K562 (cell line): ENCODE data around the gene MCM9. TPM values are rescaled to one million over a fixed set of nuclear protein-coding genes. Genes with fewer than 3 reads are reported as not detected.

Experiments
- BMI1 ChIP-seq: fragments of 150-350 bp; IDR thresholded peaks from 2 replicates; pipeline ENCODE4 v1.6.1; 2014; ENCODE audit warnings: low read length
- CBX8 ChIP-seq: fragments of 200-600 bp; sonication (generic); IDR thresholded peaks from 2 replicates; pipeline ENCODE4 v1.6.1; 2012; ENCODE audit warnings: borderline replicate concordance, mixed run types, low read depth, mild to moderate bottlenecking, moderate library complexity, mixed read lengths, low read length, control low read depth, inconsistent platforms; ENCODE audit not compliant: poor library complexity, severe bottlenecking; ENCODE audit errors: extremely low read depth
- CHAMP1 ChIP-seq: fragments of 450-650 bp; IDR thresholded peaks from 2 replicates; pipeline ENCODE4 v1.6.1; 2016; ENCODE audit warnings: mild to moderate bottlenecking
- GATA2 ChIP-seq: sonication (generic); formaldehyde crosslinking; IDR thresholded peaks from 2 replicates; pipeline ENCODE4 v1.4.0; 2020; ENCODE audit warnings: mild to moderate bottlenecking, missing genetic modification reagents
- HIVEP1 ChIP-seq: fragments of 250-450 bp; sonication (Bioruptor Pico); IDR thresholded peaks from 2 replicates; pipeline ENCODE4 v1.4.0; 2020; ENCODE audit warnings: mild to moderate bottlenecking
- MTA1 ChIP-seq: fragments of 450-650 bp; IDR thresholded peaks from 2 replicates; pipeline ENCODE4 v1.6.1; 2017; ENCODE audit warnings: borderline replicate concordance
- MXD1 ChIP-seq: fragments of 250-450 bp; sonication (Bioruptor Pico); IDR thresholded peaks from 2 replicates; pipeline ENCODE4 v1.8.0; 2021; ENCODE audit warnings: borderline replicate concordance, mild to moderate bottlenecking, moderate library complexity; ENCODE audit not compliant: poor library complexity, severe bottlenecking
- RBM14 ChIP-seq: fragments of 200-400 bp; formaldehyde crosslinking; IDR thresholded peaks from 2 replicates; pipeline ENCODE4 v1.6.1; 2018; ENCODE audit warnings: low read depth, mild to moderate bottlenecking, low read length, moderate library complexity, borderline replicate concordance; ENCODE audit not compliant: insufficient read depth
- SAFB ChIP-seq: fragments of 200-400 bp; formaldehyde crosslinking; IDR thresholded peaks from 2 replicates; pipeline ENCODE4 v1.6.1; 2017; ENCODE audit warnings: low read depth, low read length, borderline replicate concordance
- TAF7 ChIP-seq: fragments of 450-650 bp; IDR thresholded peaks from 2 replicates; pipeline ENCODE4 v1.6.1; 2016; ENCODE audit warnings: missing genetic modification characterization, missing compliant biosample characterization
- THAP7 ChIP-seq: fragments of 250-450 bp; sonication (Bioruptor Pico); IDR thresholded peaks from 2 replicates; pipeline ENCODE4 v1.5.0; 2021
- U2AF2 ChIP-seq: fragments of 200-400 bp; formaldehyde crosslinking; optimal IDR thresholded peaks from 2 replicates; pipeline ENCODE3; 2017; ENCODE audit warnings: low read depth, mild to moderate bottlenecking, low read length
- USF2 ChIP-seq: sonication (generic); formaldehyde crosslinking; IDR thresholded peaks from 2 replicates; pipeline ENCODE4 v1.5.0; 2020; ENCODE audit warnings: missing genetic modification reagents
- ZNF407 ChIP-seq: fragments of 450-650 bp; IDR thresholded peaks from 2 replicates; pipeline ENCODE4 v1.6.1; 2016; ENCODE audit warnings: low read depth
- polyA plus RNA-seq, 8 experiments: library from polyadenylated mRNA; depleted of rRNA in 4 of 8; stranded (reverse) in 5 of 8; unstranded in 3 of 8; fragments of >200 nt; fragmentation: Nextera tagmentation in 2 of 8; fragmentation: Illumina TruSeq in 1 of 8; extraction: Ambion mirVana in 2 of 8; extraction: Trizol in 1 of 8; gene quantifications; 2 replicates each; pipeline versions ENCODE4 v1.2.1 to v1.2.3, GENCODE V29; 2011 to 2014; ENCODE audit warnings: inconsistent platforms in 1 of 8, missing spikeins in 1 of 8
- total RNA-seq, 7 experiments: library from RNA; depleted of rRNA in 6 of 7; stranded (reverse); fragments of >200 nt in 6 of 7; fragmentation: Illumina TruSeq in 2 of 7; extraction: Trizol in 2 of 7; gene quantifications; 2 replicates each; pipeline versions ENCODE4 v1.2.1 to v1.2.3, GENCODE V29; 2011 to 2021; ENCODE audit warnings: low replicate concordance in 1 of 7

Gene MCM9
- total and polyA plus RNA-seq, 9 of the 15 experiments (the other 6 are each of a cell fraction or from before 2014, with no cell fraction given) = 4.8 to 16.7 (median 11.6) TPM

- no peak for TF ChIP-seq CHAMP1
- no peak for TF ChIP-seq U2AF2
- TF ChIP-seq HIVEP1 (CRISPR knock-in tag) = no peak
- no peak for TF ChIP-seq MXD1
- no peak for TF ChIP-seq MTA1
- TF ChIP-seq THAP7 (CRISPR knock-in tag) = no peak
- no peak for TF ChIP-seq TAF7 (tag)
- TF ChIP-seq USF2 (CRISPR knock-in tag) = no peak
- no peak for TF ChIP-seq RBM14
- no peak for TF ChIP-seq BMI1
- no peak for TF ChIP-seq CBX8
- TF ChIP-seq ZNF407 = no peak
- no peak for TF ChIP-seq SAFB
- no peak for TF ChIP-seq GATA2 (CRISPR knock-in tag)
Observed at GRCh38 chr6:118896339-118897136, 38.4 kb downstream of the MCM9 start (continued).
